A673 (cell line): ENCODE results near the gene CDC42SE2. TPM values are rescaled to one million over a fixed set of nuclear protein-coding genes. Genes with fewer than 3 reads are reported as not detected.
A peak's percentile ranks its signal among the peaks of the same experiment; 100 is the strongest.

Experiments
- BruUV-seq: library from RNA; stranded (reverse); fragments of 400-500 nt; replicated peaks from 2 replicates; lab custom pipeline; 2021; lab: Mats Ljungman, UMichigan
- CTCF ChIA-PET: fragments of 300-600 bp; sonication (Branson Sonifier 250); formaldehyde crosslinking; loops from one replicate; lab custom pipeline; 2022; ENCODE audit warnings: antibody characterized with exemption; lab: Charles Lee
- POLR2A ChIA-PET: fragments of 300-600 bp; sonication (Branson Sonifier 250); formaldehyde crosslinking; loops from one replicate; lab custom pipeline; 2022; ENCODE audit warnings: antibody characterized with exemption; ENCODE audit not compliant: low non-redundant PET; lab: Charles Lee
- DNase-seq: peaks from one replicate; pipeline ENCODE4 v3.0.0-alpha.2; 2015; ENCODE audit warnings: low spot score
- H3K27ac ChIP-seq: fragments of 200-600 bp; sonication (generic); 2 replicates; pipeline ENCODE4 v1.5.1; 2016; ENCODE audit warnings: mixed run types, low read depth, mild to moderate bottlenecking, mixed read lengths, antibody characterized with exemption, low read length; ENCODE audit not compliant: poor library complexity, severe bottlenecking
- H3K27me3 ChIP-seq: fragments of 200-600 bp; sonication (generic); replicated peaks from 2 replicates; pipeline ENCODE4 v1.6.1; 2017; ENCODE audit warnings: mixed run types, low read depth, mild to moderate bottlenecking, mixed read lengths, antibody characterized with exemption, low read length; ENCODE audit not compliant: insufficient read depth, poor library complexity
- H3K36me3 ChIP-seq: fragments of 200-600 bp; sonication (generic); 2 replicates; pipeline ENCODE4 v1.6.1; 2016; ENCODE audit warnings: mixed run types, mild to moderate bottlenecking, mixed read lengths, antibody characterized with exemption, low read length; ENCODE audit not compliant: insufficient read depth, poor library complexity, severe bottlenecking
- H3K4me1 ChIP-seq: fragments of 200-600 bp; sonication (generic); 2 replicates; pipeline ENCODE4 v1.6.1; 2017; ENCODE audit warnings: mixed run types, mild to moderate bottlenecking, mixed read lengths, antibody characterized with exemption, low read length; ENCODE audit not compliant: insufficient read depth, poor library complexity, severe bottlenecking
- H3K4me3 ChIP-seq: fragments of 200-600 bp; sonication (generic); 2 replicates; pipeline ENCODE4 v1.5.1; 2016; ENCODE audit warnings: low read depth, mixed run types, mild to moderate bottlenecking, mixed read lengths, low read length; ENCODE audit not compliant: poor library complexity, severe bottlenecking
- H3K9me3 ChIP-seq: fragments of 200-600 bp; sonication (generic); 2 replicates; pipeline ENCODE4 v1.6.1; 2016; ENCODE audit warnings: mixed run types, low read depth, mild to moderate bottlenecking, mixed read lengths, antibody characterized with exemption, low read length; ENCODE audit not compliant: poor library complexity, severe bottlenecking
- EZH2 ChIP-seq: fragments of 200-600 bp; sonication (generic); IDR thresholded peaks from 2 replicates; pipeline ENCODE4 v1.6.1; 2017; ENCODE audit warnings: borderline replicate concordance, low read depth, mild to moderate bottlenecking, mixed read lengths, antibody characterized with exemption, low read length; ENCODE audit not compliant: poor library complexity, severe bottlenecking
- intact Hi-C: fragments of 100-400 bp; cut with micrococcal nuclease; formaldehyde crosslinking; loops from one replicate; pipeline ENCODE4 v1.10.0; 2022; ENCODE audit not compliant: unreplicated experiment
- total RNA-seq: library from RNA; stranded (reverse); gene quantifications from 2 replicates; pipeline ENCODE4 v1.2.3, GENCODE V29; 2021
- TF ChIP-seq, protein P1 (sequence below): fragments of 300-800, 200-600 bp; sonication (generic); conservative IDR thresholded peaks from 2 replicates; pipeline ENCODE4 v1.5.1; 2017; ENCODE audit warnings: low read depth, mild to moderate bottlenecking, antibody characterized with exemption, low read length, moderate library complexity, mixed read lengths

CDC42SE2 gene
- total RNA-seq, 1 experiment from 2014 or later: 25.5 TPM

DNA sequence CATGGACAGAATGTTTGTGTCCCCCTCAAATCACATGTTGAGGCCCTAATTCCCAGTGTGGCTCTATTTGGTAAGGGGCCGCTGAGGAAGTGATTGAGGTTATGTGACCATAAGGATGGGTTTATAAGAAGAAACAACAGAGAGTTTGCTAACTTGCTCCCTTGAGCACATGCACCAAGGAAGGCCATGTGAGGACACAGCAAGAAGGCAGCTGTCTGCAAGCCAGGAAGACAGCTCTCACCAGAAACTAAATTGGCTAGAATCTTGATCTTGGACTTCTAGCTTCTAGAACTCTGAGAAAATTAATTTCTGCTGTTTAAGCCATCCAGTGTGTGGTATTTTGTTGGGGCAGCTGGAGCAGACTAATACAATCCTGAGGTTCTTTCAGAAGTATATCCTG, 35.2 kb upstream of the CDC42SE2 start:
- intact Hi-C loops: no loop called here
- CTCF ChIA-PET: no interaction called here
- POLR2A ChIA-PET: no interaction called here
- Histone ChIP-seq H3K9me3 (no peaks in the 10 kb centered on the region), H3K27ac (no peak overlapping the region), H3K36me3 (no peaks in the 10 kb centered on the region), H3K4me3 (no peak overlapping the region), H3K4me1 (no peaks in the 10 kb centered on the region), H3K27me3 (no peaks in the 10 kb centered on the region)
- TF ChIP-seq, protein P1, sequence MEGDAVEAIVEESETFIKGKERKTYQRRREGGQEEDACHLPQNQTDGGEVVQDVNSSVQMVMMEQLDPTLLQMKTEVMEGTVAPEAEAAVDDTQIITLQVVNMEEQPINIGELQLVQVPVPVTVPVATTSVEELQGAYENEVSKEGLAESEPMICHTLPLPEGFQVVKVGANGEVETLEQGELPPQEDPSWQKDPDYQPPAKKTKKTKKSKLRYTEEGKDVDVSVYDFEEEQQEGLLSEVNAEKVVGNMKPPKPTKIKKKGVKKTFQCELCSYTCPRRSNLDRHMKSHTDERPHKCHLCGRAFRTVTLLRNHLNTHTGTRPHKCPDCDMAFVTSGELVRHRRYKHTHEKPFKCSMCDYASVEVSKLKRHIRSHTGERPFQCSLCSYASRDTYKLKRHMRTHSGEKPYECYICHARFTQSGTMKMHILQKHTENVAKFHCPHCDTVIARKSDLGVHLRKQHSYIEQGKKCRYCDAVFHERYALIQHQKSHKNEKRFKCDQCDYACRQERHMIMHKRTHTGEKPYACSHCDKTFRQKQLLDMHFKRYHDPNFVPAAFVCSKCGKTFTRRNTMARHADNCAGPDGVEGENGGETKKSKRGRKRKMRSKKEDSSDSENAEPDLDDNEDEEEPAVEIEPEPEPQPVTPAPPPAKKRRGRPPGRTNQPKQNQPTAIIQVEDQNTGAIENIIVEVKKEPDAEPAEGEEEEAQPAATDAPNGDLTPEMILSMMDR: no peak
- TF ChIP-seq EZH2: no peak
- DNase-seq: no peak
- no TSS peak for BruUV-seq

DNA sequence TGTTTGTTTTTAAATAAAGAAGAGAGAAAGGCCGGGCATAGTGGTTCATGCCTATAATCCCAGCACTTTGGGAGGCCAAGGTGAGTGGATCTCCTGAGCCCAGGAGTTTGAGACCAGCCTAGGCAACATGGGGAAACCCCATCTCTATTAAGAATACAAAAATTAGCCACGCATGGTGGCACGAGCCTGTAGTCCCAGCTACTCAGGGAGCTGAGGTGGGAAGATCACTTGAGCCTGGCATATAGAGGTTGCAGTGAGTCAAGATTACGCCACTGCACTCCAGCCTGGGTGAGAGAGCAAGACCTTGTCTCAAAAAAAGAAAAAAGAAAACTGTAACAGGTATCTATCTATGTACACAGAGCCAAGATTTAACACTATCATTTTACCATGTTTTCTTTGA, 34.2 kb upstream of the CDC42SE2 start:
- no TSS peak for BruUV-seq
- no peak overlapping the region for H3K4me3 ChIP-seq
- TF ChIP-seq EZH2: no peak
- TF ChIP-seq, protein P1: no peak
- no peaks in the 10 kb centered on the region for H3K4me1 ChIP-seq
- ChIA-PET CTCF (no interaction called here), POLR2A (no interaction called here)
- no peaks in the 10 kb centered on the region for H3K9me3 ChIP-seq
- H3K36me3 ChIP-seq: no peaks in the 10 kb centered on the region
- H3K27ac ChIP-seq: no peak overlapping the region
- no peak for DNase-seq
- intact Hi-C loops: no loop called here
- H3K27me3 ChIP-seq: no peaks in the 10 kb centered on the region

DNA sequence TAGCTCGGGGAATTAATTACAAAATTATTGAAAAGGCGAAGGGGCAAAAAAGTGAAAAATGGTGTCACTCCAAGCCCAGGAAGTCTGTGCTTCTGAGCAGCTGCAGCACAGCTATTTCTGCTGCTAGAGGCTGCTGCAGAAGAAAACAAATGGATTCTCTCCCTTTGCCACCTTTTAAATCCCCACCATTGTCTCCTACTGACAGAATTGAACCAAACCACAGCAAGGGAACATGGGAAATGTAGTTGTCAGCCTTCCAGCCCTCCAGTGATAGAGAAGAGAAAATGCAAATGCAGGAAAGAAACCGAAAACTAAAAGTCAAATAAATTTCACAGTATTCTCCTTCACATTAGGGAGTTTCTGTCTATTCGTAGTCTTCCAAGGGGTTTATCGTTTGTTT, 33.4 kb upstream of the CDC42SE2 start:
- no peaks in the 10 kb centered on the region for H3K4me1 ChIP-seq
- H3K4me3 ChIP-seq: no peak overlapping the region
- TF ChIP-seq, protein P1: no peak
- TF ChIP-seq EZH2: no peak
- intact Hi-C loops: no loop called here
- peak; percentile 44 for DNase-seq
- CTCF ChIA-PET: no interaction called here
- H3K27me3 ChIP-seq: no peaks in the 10 kb centered on the region
- POLR2A ChIA-PET: no interaction called here
- H3K27ac ChIP-seq: no peak overlapping the region
- BruUV-seq: no TSS peak
- no peaks in the 10 kb centered on the region for H3K9me3 ChIP-seq
- no peaks in the 10 kb centered on the region for H3K36me3 ChIP-seq
